Adipocyte (in vitro differentiated cells): ENCODE data around the gene MTM1.

Experiments
- DNase-seq: peaks from one replicate; pipeline ENCODE4 v3.0.0-alpha.2; 2015; ENCODE audit warnings: low read depth
- H3K27me3 ChIP-seq: replicated peaks from 2 replicates; pipeline ENCODE4 v1.7.0; 2013; ENCODE audit warnings: mild to moderate bottlenecking, low read length, moderate library complexity; ENCODE audit not compliant: control insufficient read depth, insufficient read depth
- H3K36me3 ChIP-seq: 2 replicates; pipeline ENCODE4 v1.7.0; 2013; ENCODE audit warnings: low read length, mild to moderate bottlenecking, moderate library complexity; ENCODE audit not compliant: control insufficient read depth, insufficient read depth, severe bottlenecking
- H3K4me1 ChIP-seq: 2 replicates; pipeline ENCODE4 v1.7.0; 2013; ENCODE audit warnings: mild to moderate bottlenecking, low read length, moderate library complexity; ENCODE audit not compliant: control insufficient read depth, insufficient read depth
- H3K4me3 ChIP-seq: 2 replicates; pipeline ENCODE4 v1.7.0; 2013; ENCODE audit warnings: mild to moderate bottlenecking, low read length, moderate library complexity
- H3K9ac ChIP-seq: 2 replicates; pipeline ENCODE4 v1.7.0; 2013; ENCODE audit warnings: mild to moderate bottlenecking, low read length, moderate library complexity
- H3K9me3 ChIP-seq: 2 replicates; pipeline ENCODE4 v1.7.0; 2013; ENCODE audit warnings: mild to moderate bottlenecking, low read length, moderate library complexity; ENCODE audit not compliant: control insufficient read depth

Gene MTM1

GRCh38 chrX:150575419-150575814 is 7.0 kb downstream of the MTM1 start:
- no peaks in the 10 kb centered on the region for H3K4me1 ChIP-seq
- H3K27me3 ChIP-seq = peaks cover 6% of the 10 kb centered on the region
- H3K4me3 ChIP-seq = no peak overlapping the region
- H3K36me3 ChIP-seq = no peaks in the 10 kb centered on the region
- peaks cover 9% of the 10 kb centered on the region for H3K9me3 ChIP-seq
- peak; percentile 46 for DNase-seq
- H3K9ac ChIP-seq = no peak overlapping the region

- Histone ChIP-seq H3K27me3 (peaks cover 6% of the 10 kb centered on the region), H3K4me3 (no peak overlapping the region), H3K36me3 (no peaks in the 10 kb centered on the region), H3K4me1 (peaks cover 4% of the 10 kb centered on the region), H3K9me3 (peaks cover 9% of the 10 kb centered on the region), H3K9ac (no peak overlapping the region)
- DNase-seq = no peak
These were observed 8.8 kb downstream of the MTM1 start for GRCh38 chrX:150577174-150577573.

GRCh38 chrX:150581093-150581775 is 12.8 kb downstream of the MTM1 start:
- Histone ChIP-seq H3K9me3 (peaks cover 9% of the 10 kb centered on the region), H3K36me3 (no peaks in the 10 kb centered on the region), H3K4me3 (no peak overlapping the region), H3K27me3 (peaks cover 6% of the 10 kb centered on the region), H3K4me1 (peaks cover 4% of the 10 kb centered on the region), H3K9ac (no peak overlapping the region)
- peak; percentile 63 for DNase-seq

- no peak overlapping the region for H3K4me3 ChIP-seq
- no peak overlapping the region for H3K9ac ChIP-seq
- H3K4me1 ChIP-seq = peaks cover 4% of the 10 kb centered on the region
- peaks cover 6% of the 10 kb centered on the region for H3K27me3 ChIP-seq
- peaks cover 9% of the 10 kb centered on the region for H3K9me3 ChIP-seq
- no peak for DNase-seq
- no peaks in the 10 kb centered on the region for H3K36me3 ChIP-seq
These were observed 14.0 kb downstream of the MTM1 start for GRCh38 chrX:150582338-150582948.

- no peaks in the 10 kb centered on the region for H3K4me1 ChIP-seq
- H3K9ac ChIP-seq = no peak overlapping the region
- peak; percentile 32 for DNase-seq
- no peaks in the 10 kb centered on the region for H3K36me3 ChIP-seq
- H3K27me3 ChIP-seq = peaks cover 7% of the 10 kb centered on the region
- H3K9me3 ChIP-seq = no peaks in the 10 kb centered on the region
- no peak overlapping the region for H3K4me3 ChIP-seq
These were observed 19.4 kb downstream of the MTM1 start for GRCh38 chrX:150587585-150588503.

- H3K36me3 ChIP-seq = peaks cover 3% of the 10 kb centered on the region
- H3K4me1 ChIP-seq = no peaks in the 10 kb centered on the region
- H3K9ac ChIP-seq = no peak overlapping the region
- H3K9me3 ChIP-seq = no peaks in the 10 kb centered on the region
- no peak for DNase-seq
- no peak overlapping the region for H3K4me3 ChIP-seq
- H3K27me3 ChIP-seq = peaks cover 7% of the 10 kb centered on the region
These were observed 26.2 kb downstream of the MTM1 start for GRCh38 chrX:150594584-150594983.

- no peak overlapping the region for H3K9ac ChIP-seq
These were observed 30.8 kb downstream of the MTM1 start for GRCh38 chrX:150599226-150599625.

GRCh38 chrX:150602296-150602695 is 33.9 kb downstream of the MTM1 start:
- H3K36me3 ChIP-seq = peaks cover 23% of the 10 kb centered on the region
- H3K4me3 ChIP-seq = no peak overlapping the region
- H3K9ac ChIP-seq = no peak overlapping the region
- no peaks in the 10 kb centered on the region for H3K27me3 ChIP-seq
- H3K4me1 ChIP-seq = no peaks in the 10 kb centered on the region
- H3K9me3 ChIP-seq = peaks cover 12% of the 10 kb centered on the region
- no peak for DNase-seq

More at GRCh38 chrX:150599226-150599625, 30.8 kb downstream of the MTM1 start:
- no peaks in the 10 kb centered on the region for H3K4me1 ChIP-seq
- peaks cover 27% of the 10 kb centered on the region for H3K36me3 ChIP-seq
- no peak for DNase-seq
- no peak overlapping the region for H3K4me3 ChIP-seq
- no peaks in the 10 kb centered on the region for H3K27me3 ChIP-seq
- H3K9me3 ChIP-seq = peaks cover 12% of the 10 kb centered on the region

GRCh38 chrX:150602743-150603142 is 34.3 kb downstream of the MTM1 start:
- no peak overlapping the region for H3K9ac ChIP-seq
- H3K9me3 ChIP-seq = peaks cover 12% of the 10 kb centered on the region
- DNase-seq = no peak
- no peaks in the 10 kb centered on the region for H3K4me1 ChIP-seq
- peaks cover under 1% of the 10 kb centered on the region for H3K27me3 ChIP-seq
- no peak overlapping the region for H3K4me3 ChIP-seq
- peaks cover 23% of the 10 kb centered on the region for H3K36me3 ChIP-seq

GRCh38 chrX:150605603-150606002 is 37.2 kb downstream of the MTM1 start:
- H3K9me3 ChIP-seq = peaks cover 12% of the 10 kb centered on the region
- peaks cover 23% of the 10 kb centered on the region for H3K36me3 ChIP-seq
- no peak overlapping the region for H3K4me3 ChIP-seq
- H3K27me3 ChIP-seq = peaks cover 3% of the 10 kb centered on the region
- no peaks in the 10 kb centered on the region for H3K4me1 ChIP-seq
- no peak overlapping the region for H3K9ac ChIP-seq
- DNase-seq = no peak

GRCh38 chrX:150607201-150607600 is 38.8 kb downstream of the MTM1 start:
- H3K27me3 ChIP-seq = peaks cover 3% of the 10 kb centered on the region
- peaks cover 12% of the 10 kb centered on the region for H3K9me3 ChIP-seq
- no peaks in the 10 kb centered on the region for H3K4me1 ChIP-seq
- DNase-seq = no peak
- H3K9ac ChIP-seq = no peak overlapping the region
- H3K4me3 ChIP-seq = no peak overlapping the region
- H3K36me3 ChIP-seq = peaks cover 11% of the 10 kb centered on the region
